Measurements from ENCODE around the gene SMARCA2.

GRCh38 chr9:2036844-2037243, 21.7 kb downstream of the SMARCA2 start:
- TF ChIP-seq BRF1 (IDR thresholded peaks at IDR 0.05; ENCODE audit: borderline replicate concordance, extremely low read depth, insufficient read length) (no peak), GTF2B (IDR thresholded peaks at IDR 0.05; ENCODE audit: extremely low read depth, insufficient read length) (no peak), RFX1 (IDR thresholded peaks at IDR 0.05) (no peak), USF2 (CRISPR knock-in tag; IDR thresholded peaks at IDR 0.05) (no peak)
- TF ChIP-seq, protein P1, sequence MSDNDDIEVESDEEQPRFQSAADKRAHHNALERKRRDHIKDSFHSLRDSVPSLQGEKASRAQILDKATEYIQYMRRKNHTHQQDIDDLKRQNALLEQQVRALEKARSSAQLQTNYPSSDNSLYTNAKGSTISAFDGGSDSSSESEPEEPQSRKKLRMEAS (CRISPR knock-in tag; IDR thresholded peaks at IDR 0.05) = no peak
- TF ChIP-seq, protein P2, sequence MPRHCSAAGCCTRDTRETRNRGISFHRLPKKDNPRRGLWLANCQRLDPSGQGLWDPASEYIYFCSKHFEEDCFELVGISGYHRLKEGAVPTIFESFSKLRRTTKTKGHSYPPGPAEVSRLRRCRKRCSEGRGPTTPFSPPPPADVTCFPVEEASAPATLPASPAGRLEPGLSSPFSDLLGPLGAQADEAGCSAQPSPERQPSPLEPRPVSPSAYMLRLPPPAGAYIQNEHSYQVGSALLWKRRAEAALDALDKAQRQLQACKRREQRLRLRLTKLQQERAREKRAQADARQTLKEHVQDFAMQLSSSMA (CRISPR knock-in tag; IDR thresholded peaks at IDR 0.05) = no peak
- TF ChIP-seq, protein P3, sequence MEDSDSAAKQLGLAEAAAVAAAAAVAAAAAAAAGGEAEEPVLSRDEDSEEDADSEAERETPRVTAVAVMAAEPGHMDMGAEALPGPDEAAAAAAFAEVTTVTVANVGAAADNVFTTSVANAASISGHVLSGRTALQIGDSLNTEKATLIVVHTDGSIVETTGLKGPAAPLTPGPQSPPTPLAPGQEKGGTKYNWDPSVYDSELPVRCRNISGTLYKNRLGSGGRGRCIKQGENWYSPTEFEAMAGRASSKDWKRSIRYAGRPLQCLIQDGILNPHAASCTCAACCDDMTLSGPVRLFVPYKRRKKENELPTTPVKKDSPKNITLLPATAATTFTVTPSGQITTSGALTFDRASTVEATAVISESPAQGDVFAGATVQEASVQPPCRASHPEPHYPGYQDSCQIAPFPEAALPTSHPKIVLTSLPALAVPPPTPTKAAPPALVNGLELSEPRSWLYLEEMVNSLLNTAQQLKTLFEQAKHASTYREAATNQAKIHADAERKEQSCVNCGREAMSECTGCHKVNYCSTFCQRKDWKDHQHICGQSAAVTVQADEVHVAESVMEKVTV (CRISPR knock-in tag; IDR thresholded peaks at IDR 0.05) = no peak

Measured in K562 (cell line).